H1 (cell line): ENCODE measurements around the gene PER2. TPM values are rescaled to one million over a fixed set of nuclear protein-coding genes. Genes with fewer than 3 reads are reported as not detected.

ENCODE experiments used
- CTCF ChIA-PET: fragments of 300-600 bp; sonication (Branson Sonifier 250); formaldehyde crosslinking; loops from one replicate; lab custom pipeline; 2021; ENCODE audit not compliant: partially characterized antibody; lab: Charles Lee
- POLR2A ChIA-PET: fragments of 300-600 bp; sonication (Branson Sonifier 250); formaldehyde crosslinking; loops from one replicate; lab custom pipeline; 2021; ENCODE audit warnings: inconsistent platforms; ENCODE audit not compliant: partially characterized antibody; lab: Charles Lee
- DNase-seq, 2 experiments: peaks; one replicate each; pipeline versions ENCODE4 v3.0.0 to v3.0.0-alpha.2; 2010 to 2022; ENCODE audit warnings: low spot score in 2 of 2, low read depth in 1 of 2, mixed read lengths in 1 of 2
- FAIRE-seq: peaks from 2 replicates; lab custom pipeline; 2011; peaks lifted over from hg19 to GRCh38; lab: Jason Lieb, UNC
- H2AFZ ChIP-seq: 2 replicates; pipeline ENCODE4 v1.8.1; 2012; ENCODE audit warnings: low read length, inconsistent platforms
- H2AK5ac ChIP-seq: 2 replicates; pipeline ENCODE4 v1.6.1; 2013; ENCODE audit warnings: low read depth, low read length
- H2BK120ac ChIP-seq: replicated peaks from 2 replicates; pipeline ENCODE3; 2013; ENCODE audit warnings: low read depth, low read length, inconsistent platforms
- H2BK12ac ChIP-seq: 2 replicates; pipeline ENCODE4 v1.6.1; 2013; ENCODE audit warnings: low read depth, low read length
- H2BK15ac ChIP-seq: 2 replicates; pipeline ENCODE4 v1.6.1; 2013; ENCODE audit warnings: low read length
- H2BK20ac ChIP-seq: 2 replicates; pipeline ENCODE4 v1.6.1; 2013; ENCODE audit warnings: low read length
- H2BK5ac ChIP-seq: 2 replicates; pipeline ENCODE4 v1.6.1; 2013; ENCODE audit warnings: low read depth, low read length
- H3K14ac ChIP-seq: 2 replicates; pipeline ENCODE4 v1.6.1; 2013; ENCODE audit warnings: inconsistent platforms; ENCODE audit not compliant: insufficient read length
- H3K18ac ChIP-seq: 2 replicates; pipeline ENCODE4 v1.6.1; 2013; ENCODE audit warnings: low read length; ENCODE audit errors: extremely low read depth
- H3K23ac ChIP-seq: 2 replicates; pipeline ENCODE4 v1.6.1; 2013; ENCODE audit warnings: inconsistent platforms; ENCODE audit not compliant: insufficient read length
- H3K23me2 ChIP-seq: 2 replicates; pipeline ENCODE4 v1.6.1; 2013; ENCODE audit warnings: low read depth, low read length
- H3K27ac ChIP-seq: 2 replicates; pipeline ENCODE4 v1.6.1; 2011; ENCODE audit warnings: low read depth, low read length, inconsistent platforms
- H3K27me3 ChIP-seq, 4 experiments: replicated peaks in 1 of 4; 1 replicate in 1 of 4; 2 replicates in 3 of 4; pipeline versions ENCODE4 v1.6.1 to v1.8.1; 2011 to 2013; ENCODE audit warnings: low read length in 3 of 4, mild to moderate bottlenecking in 3 of 4, inconsistent platforms in 2 of 4, mixed read lengths in 2 of 4, moderate library complexity in 1 of 4; ENCODE audit not compliant: control insufficient read depth in 3 of 4, insufficient read depth in 3 of 4; ENCODE audit errors: extremely low read depth in 1 of 4
- H3K36me3 ChIP-seq, 4 experiments: 2 replicates each; pipeline versions ENCODE4 v1.6.1 to v1.8.1; 2011 to 2013; ENCODE audit warnings: mild to moderate bottlenecking in 4 of 4, low read length in 3 of 4, moderate library complexity in 2 of 4, control low read depth in 1 of 4, inconsistent platforms in 1 of 4; ENCODE audit not compliant: insufficient read depth in 4 of 4, control insufficient read depth in 2 of 4
- H3K4ac ChIP-seq: replicated peaks from 2 replicates; pipeline ENCODE3; 2013; ENCODE audit warnings: low read length, low read depth, mixed read lengths, inconsistent platforms; ENCODE audit not compliant: insufficient read length
- H3K4me1 ChIP-seq, 4 experiments: replicated peaks in 1 of 4; 1 replicate in 1 of 4; 2 replicates in 3 of 4; pipeline versions ENCODE4 v1.6.1 to v1.8.1; 2011 to 2013; ENCODE audit warnings: low read length in 3 of 4, inconsistent platforms in 2 of 4, mixed read lengths in 1 of 4; ENCODE audit not compliant: insufficient read depth in 4 of 4, control insufficient read depth in 3 of 4
- H3K4me2 ChIP-seq, 2 experiments: 2 replicates each; pipeline versions ENCODE4 v1.6.1 to v1.8.1; 2011 to 2013; ENCODE audit warnings: low read depth in 2 of 2, low read length in 2 of 2, control low read depth in 1 of 2, inconsistent platforms in 1 of 2, mild to moderate bottlenecking in 1 of 2; ENCODE audit not compliant: insufficient read depth in 1 of 2
- H3K4me3 ChIP-seq, 4 experiments: fragments of 200-600, 300-600 bp in 1 of 4; sonication (generic), shearing (Covaris generic), sonication (Bioruptor Twin) in 1 of 4; 2 replicates each; pipeline versions ENCODE4 v1.5.1 to v1.8.1; 2011 to 2016; ENCODE audit warnings: low read length in 4 of 4, low read depth in 3 of 4, control low read depth in 2 of 4, inconsistent platforms in 2 of 4, mild to moderate bottlenecking in 2 of 4, mixed read lengths in 1 of 4, moderate library complexity in 1 of 4; ENCODE audit not compliant: insufficient read depth in 2 of 4; ENCODE audit errors: extremely low read depth in 1 of 4
- H3K56ac ChIP-seq: replicated peaks from 2 replicates; pipeline ENCODE3; 2013; ENCODE audit warnings: low read depth, mild to moderate bottlenecking, mixed read lengths, low read length, inconsistent platforms; ENCODE audit not compliant: insufficient read length
- H3K79me1 ChIP-seq: 2 replicates; pipeline ENCODE4 v1.6.1; 2013; ENCODE audit warnings: low read depth, low read length, control low read depth
- H3K79me2 ChIP-seq, 2 experiments: 2 replicates each; pipeline versions ENCODE4 v1.6.1 to v1.8.1; 2012 to 2013; ENCODE audit warnings: low read length in 2 of 2, mild to moderate bottlenecking in 2 of 2, inconsistent platforms in 1 of 2; ENCODE audit not compliant: insufficient read depth in 2 of 2, control insufficient read depth in 1 of 2
- H3K9ac ChIP-seq, 4 experiments: replicated peaks in 1 of 4; 1 replicate in 1 of 4; 2 replicates in 3 of 4; pipeline versions ENCODE4 v1.6.1 to v1.8.1; 2011 to 2013; ENCODE audit warnings: low read depth in 3 of 4, low read length in 3 of 4, control low read depth in 2 of 4, mild to moderate bottlenecking in 2 of 4, moderate library complexity in 2 of 4, inconsistent platforms in 1 of 4; ENCODE audit errors: extremely low read depth in 1 of 4
- H3K9me3 ChIP-seq, 2 experiments: 2 replicates each; pipeline versions ENCODE4 v1.6.1 to v1.8.1; 2012 to 2013; ENCODE audit warnings: mild to moderate bottlenecking in 2 of 2, moderate library complexity in 2 of 2, control low read depth in 1 of 2, inconsistent platforms in 1 of 2, low read depth in 1 of 2, low read length in 1 of 2, mixed read lengths in 1 of 2; ENCODE audit not compliant: insufficient read depth in 2 of 2
- H4K20me1 ChIP-seq, 2 experiments: replicated peaks in 1 of 2; 2 replicates each; pipeline versions ENCODE3 to v1.8.1; 2011 to 2013; ENCODE audit warnings: inconsistent platforms in 2 of 2, low read length in 2 of 2, mild to moderate bottlenecking in 1 of 2; ENCODE audit not compliant: insufficient read depth in 2 of 2, control insufficient read depth in 1 of 2
- H4K5ac ChIP-seq: 2 replicates; pipeline ENCODE4 v1.6.1; 2013; ENCODE audit warnings: low read length, low read depth, mixed read lengths, inconsistent platforms; ENCODE audit not compliant: insufficient read length
- H4K8ac ChIP-seq: 2 replicates; pipeline ENCODE4 v1.8.0; 2013; ENCODE audit warnings: mild to moderate bottlenecking, moderate library complexity, low read length, inconsistent platforms; ENCODE audit not compliant: insufficient read depth; ENCODE audit errors: extremely low read depth
- H4K91ac ChIP-seq: replicated peaks from 2 replicates; pipeline ENCODE3; 2013; ENCODE audit warnings: low read length, mixed read lengths, inconsistent platforms; ENCODE audit not compliant: insufficient read length
- ASH2L ChIP-seq: fragments of 200-600, 300-600 bp; sonication (generic); IDR thresholded peaks from one replicate; pipeline ENCODE4 v1.7.1; 2017; ENCODE audit warnings: low read length
- POLR2A ChIP-seq, 2 experiments: IDR thresholded peaks; 1 replicate in 1 of 2; 2 replicates in 1 of 2; pipeline ENCODE4 v1.6.1; 2011; ENCODE audit warnings: low read depth in 2 of 2, low read length in 2 of 2, mild to moderate bottlenecking in 2 of 2; ENCODE audit errors: control extremely low read depth in 1 of 2
- RXRA ChIP-seq: IDR thresholded peaks from 2 replicates; pipeline ENCODE4 v1.6.1; 2011; ENCODE audit warnings: low read depth, mild to moderate bottlenecking, low read length, moderate library complexity; ENCODE audit not compliant: insufficient read depth
- SIRT6 ChIP-seq: IDR thresholded peaks from one replicate; pipeline ENCODE4 v1.7.1; 2012; ENCODE audit warnings: low read length, inconsistent platforms
- SP1 ChIP-seq: IDR thresholded peaks from 2 replicates; pipeline ENCODE4 v1.6.1; 2011; ENCODE audit warnings: low read depth, low read length
- SP4 ChIP-seq: IDR thresholded peaks from 2 replicates; pipeline ENCODE4 v1.6.1; 2012; ENCODE audit warnings: low read length, inconsistent platforms
- WGBS, 2 experiments: shearing (Covaris generic) in 1 of 2; methylation state at CpG; one replicate each; pipeline versions ENCODE4 v1.1.6 to v1.1.7; 2013 to 2015; ENCODE audit warnings: low lambda C conversion rate in 2 of 2, mixed read lengths in 2 of 2, inconsistent platforms in 1 of 2, low coverage in 1 of 2, missing lambda C conversion rate in 1 of 2; ENCODE audit not compliant: insufficient replicate concordance in 2 of 2, insufficient coverage in 1 of 2, insufficient read length in 1 of 2; ENCODE audit errors: extremely low coverage in 1 of 2, missing lambda C conversion rate in 1 of 2; 5-methylcytosine and 5-hydroxymethylcytosine counted together
- polyA plus RNA-seq, 7 experiments: library from polyadenylated mRNA; depleted of rRNA in 3 of 7; stranded (reverse) in 5 of 7; unstranded in 2 of 7; fragments of >200 nt in 5 of 7; fragments of 200-250 nt in 2 of 7; gene quantifications; 1 replicate in 5 of 7; 2 replicates in 1 of 7; 4 replicates in 1 of 7; pipeline versions ENCODE4 v1.2.1 to v1.2.3, GENCODE V29; 2011 to 2013; ENCODE audit warnings: missing spikeins in 2 of 7, mixed read lengths in 2 of 7
- total RNA-seq: library from RNA; stranded (reverse); fragmentation: NEBNext Ultra II Directional; extraction: Animal tissue kit (Norgen Biotek cat#: 25700); gene quantifications from 2 replicates; pipeline ENCODE4 v1.2.1, GENCODE V29; 2021

The PER2 gene
- total and polyA plus RNA-seq, 2 of the 8 experiments (the other 6 are each of a cell fraction or from before 2014, with no cell fraction given), result 0.91 to 5.5 TPM

DNA sequence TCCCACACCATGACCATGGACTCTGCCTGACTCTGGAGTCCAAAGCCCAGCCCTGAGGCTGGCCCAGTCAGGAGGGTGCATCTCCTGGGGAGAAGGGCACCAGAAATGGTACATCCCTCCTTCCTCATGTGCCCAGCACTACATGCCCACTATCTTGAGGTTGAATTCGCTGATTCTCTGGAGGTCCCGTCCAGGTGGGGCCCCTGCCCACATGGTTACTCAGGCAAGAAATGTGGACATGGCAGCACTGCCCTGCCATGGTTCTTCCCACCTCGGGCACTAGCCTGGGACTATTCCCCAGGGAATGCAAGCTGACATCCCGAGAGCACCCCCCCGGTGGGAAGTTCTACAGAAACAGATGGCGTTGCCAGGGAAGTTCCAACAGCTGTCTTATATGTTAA, 33.3 kb downstream of the PER2 start:
- Histone ChIP-seq H3K4me2 (no peak overlapping the region), H2AK5ac (no peak overlapping the region), H3K56ac (no peak overlapping the region), H3K9ac (no peak overlapping the region), H4K8ac (no peak overlapping the region), H3K79me2 (no peaks in the 10 kb centered on the region), H4K5ac (no peak overlapping the region), H2AFZ (no peak overlapping the region), H2BK120ac (no peak overlapping the region), H3K27ac (no peak overlapping the region), H3K18ac (no peak overlapping the region), H3K79me1 (no peaks in the 10 kb centered on the region), H3K14ac (no peak overlapping the region), H4K91ac (no peak overlapping the region), H3K9me3 (no peaks in the 10 kb centered on the region), H3K23ac (no peak overlapping the region), H3K4me3 (no peak overlapping the region), H3K4ac (no peak overlapping the region), H2BK5ac (no peak overlapping the region), H3K23me2 (no peaks in the 10 kb centered on the region), H2BK15ac (no peak overlapping the region), H2BK20ac (no peak overlapping the region), H3K36me3 (peaks cover 0 to 3% (median 0%) of the 10 kb centered on the region in 4 experiments; a peak in 3 of 8 replicates), H2BK12ac (no peak overlapping the region), H4K20me1 (peaks cover 0 to 3% of the 10 kb centered on the region in 2 experiments), H3K27me3 (no peaks in the 10 kb centered on the region), H3K4me1 (no peaks in the 10 kb centered on the region; a peak in 1 of 7 replicates)
- DNase-seq, result no peak
- POLR2A ChIA-PET, result interaction anchor here (1.1 to 2.0 kb wide), 2 partner anchors 15 to 86 kb away, joined by 3 to 5 read pairs; partner anchors contain the start of gene HES6
- CTCF ChIA-PET, result interaction anchor here (0.9 to 17.1 kb wide), 5 partner anchors 6 to 32 kb away, joined by 3 to 298 read pairs (median 208); no protein-coding TSS in a partner anchor
- FAIRE-seq, result no peak
- no peak for TF ChIP-seq SP4
- TF ChIP-seq SIRT6, result no peak
- no peak for TF ChIP-seq ASH2L
- no peak for TF ChIP-seq RXRA
- no peak for TF ChIP-seq POLR2A (IDR thresholded peaks at IDR 0.05; ENCODE audit: control extremely low read depth in 1 of 2, low read depth in 2 of 2, low read length in 2 of 2)
- TF ChIP-seq SP1, result no peak
- WGBS, 2 experiments, result 88% methylated on average over 6 of the region's 6 CpGs; no CpG with 5 or more reads in 1 of the 2 experiments
